GM18870 (cell line): ENCODE measurements around the gene LEKR1.
A peak's percentile ranks its signal among the peaks of the same experiment; 100 is the strongest.

Experiments
- ATAC-seq: cut with Tn5 transposase; IDR thresholded peaks from one replicate; pipeline ENCODE4 v1.9.1; 2021; ENCODE audit warnings: moderate library complexity; ENCODE audit not compliant: unreplicated experiment

LEKR1 gene

DNA sequence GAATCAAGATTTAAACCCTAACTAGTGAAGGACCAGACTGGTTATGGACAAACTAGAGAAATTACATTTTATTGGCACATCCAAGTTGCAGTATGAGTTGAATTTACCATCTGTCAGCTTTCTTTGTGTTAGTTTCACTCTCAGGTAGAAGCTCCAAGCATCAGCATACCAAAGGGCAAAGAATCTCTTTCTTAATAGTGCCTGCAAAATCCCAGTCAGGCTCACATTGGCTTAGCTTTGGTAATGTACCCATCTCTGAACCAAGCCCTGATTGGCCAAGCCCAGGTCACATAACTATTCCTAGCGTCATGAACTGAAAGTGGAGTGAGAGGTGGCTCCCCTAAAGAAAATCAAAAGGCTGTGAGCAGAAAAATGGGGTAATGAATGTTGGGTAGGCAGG is 266.9 kb downstream of the LEKR1 start:
- ATAC-seq, result peak; percentile 31

DNA sequence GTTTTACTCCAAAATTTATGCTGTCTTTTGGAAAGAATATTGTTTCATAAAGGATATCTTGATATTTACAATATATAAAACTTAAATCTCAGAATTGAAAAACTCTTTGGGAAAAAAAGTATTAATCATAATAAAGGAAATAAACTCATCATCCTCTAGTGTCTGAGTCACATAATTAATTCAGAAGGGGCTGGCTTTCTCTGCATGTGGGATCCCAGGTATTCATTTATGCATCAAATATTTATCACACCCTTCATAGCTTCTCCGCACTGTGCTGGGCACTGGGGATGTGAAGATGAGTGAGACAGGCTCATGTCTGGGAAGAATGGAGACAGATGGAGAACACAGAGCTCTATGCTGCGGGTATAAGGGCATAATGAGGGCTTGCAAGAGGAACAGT is 268.1 kb downstream of the LEKR1 start:
- no peak for ATAC-seq

DNA sequence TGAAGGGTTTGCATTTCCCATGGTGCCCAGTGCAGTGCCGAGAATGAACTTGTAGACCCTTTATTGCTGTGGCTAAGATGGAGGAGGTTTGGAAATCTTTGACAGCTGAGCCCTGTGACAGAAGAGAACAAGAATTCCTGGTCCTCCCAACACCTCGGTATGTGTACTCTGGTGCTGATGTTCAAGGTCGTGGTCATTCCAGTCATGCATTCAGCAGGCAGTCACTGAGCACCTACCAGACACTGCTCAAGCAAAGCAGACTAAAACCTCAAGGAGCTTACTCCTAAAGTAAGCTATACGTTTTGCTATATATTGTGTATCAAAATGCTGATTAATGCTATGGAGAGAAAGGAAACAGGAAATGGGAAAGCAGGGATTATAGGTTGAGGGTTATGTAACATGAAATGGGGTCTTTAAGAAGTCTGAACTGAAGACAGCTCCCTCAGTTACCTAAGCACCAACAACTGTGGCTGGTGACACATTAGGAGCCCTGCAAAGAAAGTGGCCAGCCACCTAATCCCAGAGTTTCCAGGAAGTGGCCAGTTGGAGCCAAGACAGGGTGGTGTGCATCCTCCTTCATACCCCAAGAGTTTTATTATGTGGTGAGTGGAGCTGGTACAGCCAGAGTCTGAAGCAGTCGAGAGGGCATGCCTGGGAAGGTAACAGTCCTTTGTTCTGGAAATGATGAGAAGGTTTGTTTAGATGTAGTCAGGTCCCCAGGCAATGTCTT is 268.8 kb downstream of the LEKR1 start:
- ATAC-seq, result no peak
